ENCODE results near the gene DCC. TPM values are rescaled to one million over a fixed set of nuclear protein-coding genes. Genes with fewer than 3 reads are reported as not detected.

The DCC gene
- total RNA-seq, 1 experiment from 2014 or later = not detected

DNA sequence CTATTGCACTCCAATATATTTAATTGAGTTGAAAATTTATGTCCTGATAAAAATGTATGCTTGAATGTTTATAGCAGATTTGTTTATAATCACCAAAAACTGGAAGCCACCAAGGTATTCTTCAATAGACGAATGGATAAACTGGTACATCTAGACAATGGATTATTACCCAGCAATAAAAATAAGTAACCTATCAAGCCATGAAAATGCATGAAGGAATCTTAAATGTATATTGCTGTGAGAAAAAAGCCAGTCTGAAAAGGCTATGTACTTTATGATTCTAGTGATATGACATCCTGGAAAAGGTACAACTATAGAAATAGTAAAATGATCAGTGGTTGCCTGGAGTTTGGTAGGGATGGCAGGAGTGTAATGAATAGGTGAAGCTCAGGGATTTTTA is 580.7 kb downstream of the DCC start:
- RAD21 ChIA-PET (ENCODE audit: low non-redundant PET in 1 of 2, low total read pairs in 2 of 2, uncharacterized antibody in 2 of 2, unreplicated experiment in 2 of 2) = no interaction called here
- Histone ChIP-seq H3K27me3 (ENCODE audit: insufficient read depth, low read length) (no peaks in the 10 kb centered on the region), H3K9ac (ENCODE audit: low read length) (no peak overlapping the region)

More for the DNA sequence above, 580.7 kb downstream of the DCC start:
- H3K9me3 ChIP-seq (ENCODE audit: control insufficient read depth in 1 of 2, insufficient read depth in 1 of 2, low read depth in 1 of 2, low read length in 2 of 2) = peaks cover 5 to 11% of the 10 kb centered on the region in 2 experiments; a peak in 2 of 4 replicates
- no peaks in the 10 kb centered on the region for H3K79me2 ChIP-seq (ENCODE audit: insufficient read depth, low read length)
- ChIA-PET POLR2A (no interaction called here), CTCF (no interaction called here)
- H3K36me3 ChIP-seq (ENCODE audit: control insufficient read depth in 1 of 2, insufficient read depth in 2 of 2, low read length in 2 of 2) = no peaks in the 10 kb centered on the region
- intact Hi-C loops (cut with micrococcal nuclease) = no loop called here
- BruUV-seq (replicated peaks) = no TSS peak
- no peak overlapping the region for H3K27ac ChIP-seq (ENCODE audit: low read depth, low read length)
- H4K20me1 ChIP-seq (ENCODE audit: insufficient read depth) = no peaks in the 10 kb centered on the region
- DNase-seq (ENCODE audit: low read depth, low spot score) (no peak), ATAC-seq (no peak)
- H3K4me1 ChIP-seq (ENCODE audit: control insufficient read depth in 1 of 2, insufficient read depth in 2 of 2, low read length in 2 of 2) = no peaks in the 10 kb centered on the region
- no peak overlapping the region for H2AFZ ChIP-seq (ENCODE audit: low read depth, low read length, poor library complexity, severe bottlenecking)
- TF ChIP-seq, protein P1, sequence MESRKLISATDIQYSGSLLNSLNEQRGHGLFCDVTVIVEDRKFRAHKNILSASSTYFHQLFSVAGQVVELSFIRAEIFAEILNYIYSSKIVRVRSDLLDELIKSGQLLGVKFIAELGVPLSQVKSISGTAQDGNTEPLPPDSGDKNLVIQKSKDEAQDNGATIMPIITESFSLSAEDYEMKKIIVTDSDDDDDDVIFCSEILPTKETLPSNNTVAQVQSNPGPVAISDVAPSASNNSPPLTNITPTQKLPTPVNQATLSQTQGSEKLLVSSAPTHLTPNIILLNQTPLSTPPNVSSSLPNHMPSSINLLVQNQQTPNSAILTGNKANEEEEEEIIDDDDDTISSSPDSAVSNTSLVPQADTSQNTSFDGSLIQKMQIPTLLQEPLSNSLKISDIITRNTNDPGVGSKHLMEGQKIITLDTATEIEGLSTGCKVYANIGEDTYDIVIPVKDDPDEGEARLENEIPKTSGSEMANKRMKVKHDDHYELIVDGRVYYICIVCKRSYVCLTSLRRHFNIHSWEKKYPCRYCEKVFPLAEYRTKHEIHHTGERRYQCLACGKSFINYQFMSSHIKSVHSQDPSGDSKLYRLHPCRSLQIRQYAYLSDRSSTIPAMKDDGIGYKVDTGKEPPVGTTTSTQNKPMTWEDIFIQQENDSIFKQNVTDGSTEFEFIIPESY (IDR thresholded peaks at IDR 0.05; ENCODE audit: extremely low read depth, insufficient replicate concordance, low read length) = no peak
- TF ChIP-seq, protein P2, sequence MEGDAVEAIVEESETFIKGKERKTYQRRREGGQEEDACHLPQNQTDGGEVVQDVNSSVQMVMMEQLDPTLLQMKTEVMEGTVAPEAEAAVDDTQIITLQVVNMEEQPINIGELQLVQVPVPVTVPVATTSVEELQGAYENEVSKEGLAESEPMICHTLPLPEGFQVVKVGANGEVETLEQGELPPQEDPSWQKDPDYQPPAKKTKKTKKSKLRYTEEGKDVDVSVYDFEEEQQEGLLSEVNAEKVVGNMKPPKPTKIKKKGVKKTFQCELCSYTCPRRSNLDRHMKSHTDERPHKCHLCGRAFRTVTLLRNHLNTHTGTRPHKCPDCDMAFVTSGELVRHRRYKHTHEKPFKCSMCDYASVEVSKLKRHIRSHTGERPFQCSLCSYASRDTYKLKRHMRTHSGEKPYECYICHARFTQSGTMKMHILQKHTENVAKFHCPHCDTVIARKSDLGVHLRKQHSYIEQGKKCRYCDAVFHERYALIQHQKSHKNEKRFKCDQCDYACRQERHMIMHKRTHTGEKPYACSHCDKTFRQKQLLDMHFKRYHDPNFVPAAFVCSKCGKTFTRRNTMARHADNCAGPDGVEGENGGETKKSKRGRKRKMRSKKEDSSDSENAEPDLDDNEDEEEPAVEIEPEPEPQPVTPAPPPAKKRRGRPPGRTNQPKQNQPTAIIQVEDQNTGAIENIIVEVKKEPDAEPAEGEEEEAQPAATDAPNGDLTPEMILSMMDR (IDR thresholded peaks at IDR 0.05 in 2 of 3, conservative IDR thresholded peaks at IDR 0.05 in 1 of 3; ENCODE audit: borderline replicate concordance in 1 of 3, insufficient read depth in 1 of 3, low read depth in 2 of 3, low read length in 2 of 3) = no peak
- TF ChIP-seq, protein P3, sequence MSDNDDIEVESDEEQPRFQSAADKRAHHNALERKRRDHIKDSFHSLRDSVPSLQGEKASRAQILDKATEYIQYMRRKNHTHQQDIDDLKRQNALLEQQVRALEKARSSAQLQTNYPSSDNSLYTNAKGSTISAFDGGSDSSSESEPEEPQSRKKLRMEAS (IDR thresholded peaks at IDR 0.05) = no peak
- TF ChIP-seq SRF (IDR thresholded peaks at IDR 0.05; ENCODE audit: low read depth) = no peak
- no peak for TF ChIP-seq CBX3 (IDR thresholded peaks at IDR 0.05; ENCODE audit: low read depth)
- TF ChIP-seq, protein P4, sequence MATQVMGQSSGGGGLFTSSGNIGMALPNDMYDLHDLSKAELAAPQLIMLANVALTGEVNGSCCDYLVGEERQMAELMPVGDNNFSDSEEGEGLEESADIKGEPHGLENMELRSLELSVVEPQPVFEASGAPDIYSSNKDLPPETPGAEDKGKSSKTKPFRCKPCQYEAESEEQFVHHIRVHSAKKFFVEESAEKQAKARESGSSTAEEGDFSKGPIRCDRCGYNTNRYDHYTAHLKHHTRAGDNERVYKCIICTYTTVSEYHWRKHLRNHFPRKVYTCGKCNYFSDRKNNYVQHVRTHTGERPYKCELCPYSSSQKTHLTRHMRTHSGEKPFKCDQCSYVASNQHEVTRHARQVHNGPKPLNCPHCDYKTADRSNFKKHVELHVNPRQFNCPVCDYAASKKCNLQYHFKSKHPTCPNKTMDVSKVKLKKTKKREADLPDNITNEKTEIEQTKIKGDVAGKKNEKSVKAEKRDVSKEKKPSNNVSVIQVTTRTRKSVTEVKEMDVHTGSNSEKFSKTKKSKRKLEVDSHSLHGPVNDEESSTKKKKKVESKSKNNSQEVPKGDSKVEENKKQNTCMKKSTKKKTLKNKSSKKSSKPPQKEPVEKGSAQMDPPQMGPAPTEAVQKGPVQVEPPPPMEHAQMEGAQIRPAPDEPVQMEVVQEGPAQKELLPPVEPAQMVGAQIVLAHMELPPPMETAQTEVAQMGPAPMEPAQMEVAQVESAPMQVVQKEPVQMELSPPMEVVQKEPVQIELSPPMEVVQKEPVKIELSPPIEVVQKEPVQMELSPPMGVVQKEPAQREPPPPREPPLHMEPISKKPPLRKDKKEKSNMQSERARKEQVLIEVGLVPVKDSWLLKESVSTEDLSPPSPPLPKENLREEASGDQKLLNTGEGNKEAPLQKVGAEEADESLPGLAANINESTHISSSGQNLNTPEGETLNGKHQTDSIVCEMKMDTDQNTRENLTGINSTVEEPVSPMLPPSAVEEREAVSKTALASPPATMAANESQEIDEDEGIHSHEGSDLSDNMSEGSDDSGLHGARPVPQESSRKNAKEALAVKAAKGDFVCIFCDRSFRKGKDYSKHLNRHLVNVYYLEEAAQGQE (IDR thresholded peaks at IDR 0.05; ENCODE audit: low read depth) = no peak
- no peak for TF ChIP-seq JUND (IDR thresholded peaks at IDR 0.05)
- TF ChIP-seq ELF1 (IDR thresholded peaks at IDR 0.05; ENCODE audit: borderline replicate concordance, low read depth) = no peak
- TF ChIP-seq FOSL1 (IDR thresholded peaks at IDR 0.05; ENCODE audit: low read depth) = no peak
- no peak for TF ChIP-seq EGR1 (IDR thresholded peaks at IDR 0.05; ENCODE audit: low read depth)
- TF ChIP-seq, protein P5, sequence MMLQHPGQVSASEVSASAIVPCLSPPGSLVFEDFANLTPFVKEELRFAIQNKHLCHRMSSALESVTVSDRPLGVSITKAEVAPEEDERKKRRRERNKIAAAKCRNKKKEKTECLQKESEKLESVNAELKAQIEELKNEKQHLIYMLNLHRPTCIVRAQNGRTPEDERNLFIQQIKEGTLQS (IDR thresholded peaks at IDR 0.05) = no peak
- no peak for TF ChIP-seq ZNF274 (IDR thresholded peaks at IDR 0.05; ENCODE audit: low read depth, low read length)
- H3K4me3 ChIP-seq (replicated peaks in 1 of 2; ENCODE audit: low read depth in 1 of 2, low read length in 2 of 2) = no peak overlapping the region
- no peak overlapping the region for H3K4me2 ChIP-seq (ENCODE audit: low read length)
- H3K9me2 ChIP-seq (ENCODE audit: insufficient read depth) = no peaks in the 10 kb centered on the region

Data from HCT116 (cell line).